IMR-90 (cell line): Measurements from ENCODE around the gene AGTPBP1.

Source experiments
- CEBPB ChIP-seq: IDR thresholded peaks from 2 replicates; pipeline ENCODE4 v1.6.1; 2012; ENCODE audit warnings: low read depth, low read length, improper control_type of control experiment
- CHD1 ChIP-seq: IDR thresholded peaks from 2 replicates; pipeline ENCODE4 v1.6.1; 2012; ENCODE audit warnings: low read depth, low read length, improper control_type of control experiment
- MAZ ChIP-seq: IDR thresholded peaks from 2 replicates; pipeline ENCODE4 v1.6.1; 2012; ENCODE audit warnings: low read depth, mild to moderate bottlenecking, low read length, improper control_type of control experiment, moderate library complexity, borderline replicate concordance
- POLR2A ChIP-seq: IDR thresholded peaks from 2 replicates; pipeline ENCODE4 v1.6.1; 2012; ENCODE audit warnings: mild to moderate bottlenecking, low read depth, low read length
- RAD21 ChIP-seq: IDR thresholded peaks from 2 replicates; pipeline ENCODE4 v1.6.1; 2012; ENCODE audit warnings: low read length, improper control_type of control experiment
- RFX5 ChIP-seq: IDR thresholded peaks from 2 replicates; pipeline ENCODE4 v1.8.0; 2012; ENCODE audit warnings: low read depth, mild to moderate bottlenecking, low read length, moderate library complexity
- TF ChIP-seq, protein P1 (sequence below): conservative IDR thresholded peaks from 2 replicates; pipeline ENCODE4 v1.5.1; 2012; ENCODE audit warnings: mild to moderate bottlenecking, low read depth, low read length, improper control_type of control experiment

DNA sequence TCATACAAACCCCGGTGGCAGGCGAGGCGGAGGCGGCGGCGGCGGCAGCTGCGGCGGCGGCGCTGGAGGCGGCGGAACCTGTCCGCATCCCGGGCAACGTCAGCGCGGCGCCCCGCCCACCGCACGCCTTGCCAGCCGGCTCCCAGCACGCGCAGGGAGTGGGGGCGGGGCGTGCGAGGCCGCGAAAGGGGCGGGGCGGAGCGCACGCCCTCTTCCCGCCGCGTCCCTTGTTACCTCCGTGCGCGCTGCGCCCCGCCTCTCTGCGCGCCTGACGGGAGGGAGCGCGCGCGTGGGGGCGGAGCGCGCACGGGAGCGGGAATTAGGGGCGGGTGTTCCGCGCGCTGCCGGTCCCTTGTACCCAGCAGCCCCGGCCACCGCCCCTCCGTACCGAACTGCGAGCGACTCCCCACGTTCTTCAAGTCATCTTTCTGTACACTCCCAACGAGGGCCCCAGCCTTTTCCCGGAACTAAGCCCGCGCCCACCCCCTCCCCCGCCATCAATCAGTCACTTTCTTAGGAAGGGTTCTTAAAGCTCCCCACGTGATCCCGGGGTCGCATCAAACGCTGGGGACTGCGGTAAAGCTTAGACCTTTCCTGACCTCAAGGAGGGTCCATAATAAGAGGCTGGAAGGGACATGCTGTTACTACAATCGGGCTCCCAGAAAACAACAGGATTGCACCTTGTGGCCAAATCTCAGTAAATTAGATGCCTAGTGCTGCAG, at the start of gene AGTPBP1:
- TF ChIP-seq RFX5 (no peak), POLR2A (no peak), CHD1 (no peak), MAZ (peak; percentile 89; the same call in 1 of the 2 replicates), RAD21 (no peak), CEBPB (no peak)
- TF ChIP-seq, protein P1, sequence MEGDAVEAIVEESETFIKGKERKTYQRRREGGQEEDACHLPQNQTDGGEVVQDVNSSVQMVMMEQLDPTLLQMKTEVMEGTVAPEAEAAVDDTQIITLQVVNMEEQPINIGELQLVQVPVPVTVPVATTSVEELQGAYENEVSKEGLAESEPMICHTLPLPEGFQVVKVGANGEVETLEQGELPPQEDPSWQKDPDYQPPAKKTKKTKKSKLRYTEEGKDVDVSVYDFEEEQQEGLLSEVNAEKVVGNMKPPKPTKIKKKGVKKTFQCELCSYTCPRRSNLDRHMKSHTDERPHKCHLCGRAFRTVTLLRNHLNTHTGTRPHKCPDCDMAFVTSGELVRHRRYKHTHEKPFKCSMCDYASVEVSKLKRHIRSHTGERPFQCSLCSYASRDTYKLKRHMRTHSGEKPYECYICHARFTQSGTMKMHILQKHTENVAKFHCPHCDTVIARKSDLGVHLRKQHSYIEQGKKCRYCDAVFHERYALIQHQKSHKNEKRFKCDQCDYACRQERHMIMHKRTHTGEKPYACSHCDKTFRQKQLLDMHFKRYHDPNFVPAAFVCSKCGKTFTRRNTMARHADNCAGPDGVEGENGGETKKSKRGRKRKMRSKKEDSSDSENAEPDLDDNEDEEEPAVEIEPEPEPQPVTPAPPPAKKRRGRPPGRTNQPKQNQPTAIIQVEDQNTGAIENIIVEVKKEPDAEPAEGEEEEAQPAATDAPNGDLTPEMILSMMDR = no peak
